Esophagus muscularis mucosa (tissue), 4 donors: ENCODE results near the gene PAPSS2.

Experiments used
- CTCF ChIP-seq, 3 experiments: fragments of 200-600 bp in 2 of 3; fragments of 450-650 bp in 1 of 3; sonication (generic) in 2 of 3; IDR thresholded peaks; one replicate each; pipeline ENCODE4 v1.5.1; 2017 to 2019; ENCODE audit warnings: antibody characterized with exemption in 3 of 3, mild to moderate bottlenecking in 2 of 3, moderate library complexity in 1 of 3
- EP300 ChIP-seq: sonication (generic); formaldehyde crosslinking; IDR thresholded peaks from one replicate; pipeline ENCODE4 v1.6.1; 2017; ENCODE audit warnings: antibody characterized with exemption
- POLR2A ChIP-seq: fragments of 450-650 bp; IDR thresholded peaks from one replicate; pipeline ENCODE4 v1.6.1; 2017; ENCODE audit warnings: antibody characterized with exemption, moderate library complexity, mild to moderate bottlenecking, low read depth
- POLR2AphosphoS5 ChIP-seq, 2 donors: sonication (generic); formaldehyde crosslinking; IDR thresholded peaks; one replicate each; pipeline ENCODE4 v1.6.1; 2017; ENCODE audit warnings: antibody characterized with exemption in 2 of 2

DNA sequence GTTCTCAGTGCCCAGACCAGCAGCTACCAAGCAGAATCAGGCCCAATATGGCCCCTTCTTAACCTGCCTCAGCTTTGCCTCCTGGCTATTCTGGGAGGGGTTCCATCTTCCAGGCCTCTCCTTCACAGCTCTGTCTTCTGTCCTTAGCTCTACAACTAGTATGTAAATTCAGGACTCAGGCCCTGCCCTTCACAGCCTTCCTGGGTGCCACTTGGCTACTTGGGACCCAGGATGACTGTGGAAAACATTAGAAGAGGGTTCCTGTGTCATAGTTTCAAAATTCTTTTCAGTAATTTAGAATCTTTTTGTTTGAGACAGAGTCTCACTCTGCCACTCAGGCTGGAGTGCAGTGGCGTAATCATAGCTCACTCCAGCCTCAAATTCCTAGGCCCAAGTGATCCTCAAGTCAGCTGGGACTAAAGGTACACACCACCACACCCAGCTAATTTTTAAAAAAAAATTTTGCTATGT lies 33.2 kb upstream of the PAPSS2 start:
- TF ChIP-seq CTCF (IDR thresholded peaks at IDR 0.05), result no peak
- no peak for TF ChIP-seq EP300
- TF ChIP-seq POLR2AphosphoS5 (IDR thresholded peaks at IDR 0.05), result no peak
- TF ChIP-seq POLR2A, result no peak
